DND-41 (cell line): ENCODE results near the gene USP17L13.
"Not testable (repeated sequence)": the region's sequence is repeated elsewhere in the genome, so short reads cannot be mapped to it uniquely, and the experiment has no call there.

Experiments
- CTCF ChIP-seq: IDR thresholded peaks from 2 replicates; pipeline ENCODE4 v1.5.1; 2012; ENCODE audit warnings: borderline replicate concordance, low read length, moderate library complexity, mild to moderate bottlenecking; ENCODE audit not compliant: poor library complexity, severe bottlenecking; ENCODE audit errors: extremely low read depth
- EZH2 ChIP-seq: IDR thresholded peaks from 3 replicates; pipeline ENCODE4 v1.6.1; 2012; ENCODE audit warnings: borderline replicate concordance, low read depth, mild to moderate bottlenecking, moderate library complexity, low read length, inconsistent platforms; ENCODE audit not compliant: severe bottlenecking

GRCh38 chr4:9230249-9230648 is 5.6 kb downstream of the USP17L13 start:
- TF ChIP-seq CTCF, EZH2: not testable (repeated sequence)
